ENCODE data around the gene TBX10.
"Not testable (repeated sequence)": the region's sequence is repeated elsewhere in the genome, so short reads cannot be mapped to it uniquely, and the experiment has no call there.

The TBX10 gene

DNA sequence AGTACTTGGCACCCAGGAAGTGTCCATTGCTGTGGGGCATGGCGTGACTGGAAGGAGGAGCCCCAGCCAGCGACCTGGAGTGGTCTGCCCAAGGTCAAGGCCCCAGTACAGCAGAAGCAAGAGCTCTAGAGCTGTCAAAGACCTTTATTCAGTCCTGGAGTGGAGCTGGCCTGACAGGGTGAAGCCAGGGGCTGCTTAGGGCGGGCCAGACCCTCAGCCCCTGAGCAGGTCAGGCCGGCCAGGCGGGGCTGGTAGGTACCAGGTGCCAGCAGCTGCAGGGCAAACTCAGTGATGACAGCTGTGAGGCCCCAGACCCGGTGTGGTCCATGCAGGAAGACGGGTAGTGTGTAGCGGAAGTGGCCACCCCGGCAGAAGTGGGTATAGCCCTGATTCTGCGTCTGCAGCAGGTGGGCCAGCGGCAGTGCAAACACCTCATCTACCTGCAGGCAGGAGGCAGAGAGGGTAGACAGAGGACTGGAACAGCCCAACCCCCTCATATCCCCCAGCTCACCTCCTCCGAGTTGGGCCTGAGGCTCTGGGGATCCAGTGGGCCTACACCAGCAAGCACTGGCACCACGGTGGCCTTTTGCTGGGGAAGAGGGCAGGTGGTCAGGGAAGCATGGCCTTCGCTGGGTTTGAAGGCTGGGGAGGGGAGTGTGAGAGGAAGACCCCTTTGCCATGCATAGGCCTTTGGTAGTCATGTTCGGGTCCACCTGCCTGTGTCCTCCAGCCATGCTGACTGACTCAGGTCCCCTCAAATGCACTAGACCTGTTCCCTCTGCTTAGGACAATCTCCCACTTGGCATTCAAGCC is 11.5 kb downstream of the TBX10 start:
- H3K4me3 ChIP-seq (ENCODE audit: low read length): no peak overlapping the region
- no peaks in the 10 kb centered on the region for H3K9me3 ChIP-seq (ENCODE audit: control insufficient read depth, low read length)
- no peak overlapping the region for H3K9ac ChIP-seq (ENCODE audit: low read length)
- H3K27me3 ChIP-seq (replicated peaks; ENCODE audit: control insufficient read depth, insufficient read depth, low read length): no peaks in the 10 kb centered on the region
- H3K4me1 ChIP-seq (ENCODE audit: control insufficient read depth, insufficient read depth, low read length): peaks cover 9% of the 10 kb centered on the region
- no peak for DNase-seq (ENCODE audit: low read depth)
- H3K36me3 ChIP-seq (ENCODE audit: control insufficient read depth, insufficient read depth, low read length, severe bottlenecking): no peaks in the 10 kb centered on the region

DNA sequence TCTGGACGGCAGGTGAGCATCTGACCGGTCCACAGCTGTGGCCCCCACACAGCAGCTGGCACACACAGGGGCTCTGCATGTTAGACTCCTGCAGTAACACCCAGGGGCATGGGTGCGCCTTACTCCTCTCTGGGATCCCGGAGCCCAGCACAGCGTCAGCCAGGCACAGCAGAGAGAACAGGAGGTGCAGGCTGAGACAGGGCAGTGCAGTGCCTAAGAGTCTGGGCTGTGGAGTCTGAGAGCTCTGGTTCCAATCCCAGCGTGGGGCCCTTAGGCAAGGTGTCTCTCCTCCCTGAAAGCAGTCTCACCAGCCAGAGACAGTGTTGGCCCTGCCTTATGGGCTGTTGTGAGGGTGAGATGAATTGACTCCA is 12.1 kb downstream of the TBX10 start:
- no peak overlapping the region for H3K9ac ChIP-seq (ENCODE audit: low read length)
- no peak for DNase-seq (ENCODE audit: low read depth)
- no peaks in the 10 kb centered on the region for H3K36me3 ChIP-seq (ENCODE audit: control insufficient read depth, insufficient read depth, low read length, severe bottlenecking)
- no peaks in the 10 kb centered on the region for H3K27me3 ChIP-seq (replicated peaks; ENCODE audit: control insufficient read depth, insufficient read depth, low read length)
- H3K4me3 ChIP-seq (ENCODE audit: low read length): no peak overlapping the region
- H3K9me3 ChIP-seq (ENCODE audit: control insufficient read depth, low read length): no peaks in the 10 kb centered on the region
- peaks cover 9% of the 10 kb centered on the region for H3K4me1 ChIP-seq (ENCODE audit: control insufficient read depth, insufficient read depth, low read length)

DNA sequence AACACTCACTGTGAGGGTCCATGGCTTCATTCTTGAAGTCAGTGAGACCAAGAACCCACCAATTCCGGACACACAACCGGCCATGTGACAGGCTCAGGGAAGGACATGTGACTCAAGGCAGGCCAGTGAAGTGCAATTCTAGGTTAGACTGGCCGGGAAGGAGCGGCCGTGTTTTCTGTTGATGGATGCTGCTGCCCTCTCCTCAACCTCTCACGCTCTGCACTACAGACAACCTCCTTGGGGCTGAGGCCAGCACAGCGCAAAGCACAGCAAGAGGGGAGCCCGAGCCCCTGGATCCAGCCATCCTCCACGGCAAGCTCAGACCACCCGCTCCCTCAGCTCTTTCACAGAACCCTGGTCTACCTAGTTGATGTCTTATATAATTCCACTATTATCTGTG is 12.6 kb downstream of the TBX10 start:
- H3K4me3 ChIP-seq (ENCODE audit: low read length): no peak overlapping the region
- no peak for DNase-seq (ENCODE audit: low read depth)

DNA sequence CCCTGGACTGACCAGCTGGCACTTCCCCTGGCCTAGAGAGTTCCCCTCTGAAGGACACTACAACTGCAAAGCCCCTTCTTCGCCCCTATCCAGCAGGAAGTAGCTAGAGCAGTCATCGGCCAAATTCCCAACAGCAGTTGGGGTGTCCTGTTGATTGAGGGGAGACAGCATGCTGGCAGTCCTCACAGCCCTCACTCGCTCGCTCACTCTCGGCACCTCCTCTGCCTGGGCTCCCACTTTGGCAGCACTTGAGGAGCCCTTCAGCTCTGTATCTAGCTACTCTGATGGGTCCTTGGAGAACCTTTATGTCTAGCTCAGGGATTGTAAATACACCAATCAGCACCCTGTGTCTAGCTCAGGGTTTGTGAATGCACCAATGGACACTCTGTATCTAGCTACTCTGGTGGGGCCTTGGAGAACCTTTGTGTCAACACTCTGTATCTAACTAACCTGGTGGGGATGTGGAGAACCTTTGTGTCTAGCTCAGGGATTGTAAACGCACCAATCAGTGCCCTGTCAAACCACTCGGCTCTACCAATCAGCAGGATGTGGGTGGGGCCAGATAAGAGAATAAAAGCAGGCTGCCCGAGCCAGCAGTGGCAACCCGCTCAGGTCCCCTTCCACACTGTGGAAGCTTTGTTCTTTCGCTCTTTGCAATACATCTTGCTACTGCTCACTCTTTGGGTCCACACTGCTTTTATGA is 13.3 kb downstream of the TBX10 start:
- not testable (repeated sequence) for H3K9ac ChIP-seq (ENCODE audit: low read length); H3K4me1 ChIP-seq (ENCODE audit: control insufficient read depth, insufficient read depth, low read length); H3K36me3 ChIP-seq (ENCODE audit: control insufficient read depth, insufficient read depth, low read length, severe bottlenecking); H3K27me3 ChIP-seq (replicated peaks; ENCODE audit: control insufficient read depth, insufficient read depth, low read length); H3K9me3 ChIP-seq (ENCODE audit: control insufficient read depth, low read length); DNase-seq (ENCODE audit: low read depth); H3K4me3 ChIP-seq (ENCODE audit: low read length)

More for the DNA sequence above, 12.6 kb downstream of the TBX10 start:
- H3K4me1 ChIP-seq (ENCODE audit: control insufficient read depth, insufficient read depth, low read length): peaks cover 9% of the 10 kb centered on the region
- no peaks in the 10 kb centered on the region for H3K27me3 ChIP-seq (replicated peaks; ENCODE audit: control insufficient read depth, insufficient read depth, low read length)
- H3K36me3 ChIP-seq (ENCODE audit: control insufficient read depth, insufficient read depth, low read length, severe bottlenecking): no peaks in the 10 kb centered on the region
- no peaks in the 10 kb centered on the region for H3K9me3 ChIP-seq (ENCODE audit: control insufficient read depth, low read length)
- no peak overlapping the region for H3K9ac ChIP-seq (ENCODE audit: low read length)

GRCh38 chr11:67623795-67624194 is 15.8 kb downstream of the TBX10 start:
- not testable (repeated sequence) for H3K27me3 ChIP-seq (replicated peaks; ENCODE audit: control insufficient read depth, insufficient read depth, low read length); H3K4me1 ChIP-seq (ENCODE audit: control insufficient read depth, insufficient read depth, low read length); H3K9ac ChIP-seq (ENCODE audit: low read length); H3K36me3 ChIP-seq (ENCODE audit: control insufficient read depth, insufficient read depth, low read length, severe bottlenecking); H3K4me3 ChIP-seq (ENCODE audit: low read length); H3K9me3 ChIP-seq (ENCODE audit: control insufficient read depth, low read length); DNase-seq (ENCODE audit: low read depth)

DNA sequence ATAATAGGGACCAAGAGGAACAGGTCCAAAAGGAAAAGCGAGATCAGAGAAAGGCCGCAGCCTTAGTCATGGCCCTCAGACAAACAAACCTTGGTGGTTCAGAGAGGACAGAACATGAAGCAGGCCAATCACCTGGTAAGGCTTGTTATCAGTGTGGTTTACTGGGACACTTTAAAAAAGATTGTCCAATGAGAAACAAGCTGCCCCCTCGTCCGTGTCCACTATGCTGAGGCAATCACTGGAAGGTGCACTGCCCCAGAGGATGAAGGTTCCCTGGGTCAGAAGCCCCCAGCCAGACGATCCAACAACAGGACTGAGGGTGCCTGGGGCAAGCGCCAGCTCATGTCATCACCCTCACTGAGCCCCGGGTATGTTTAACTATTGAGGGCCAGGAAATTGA is 16.7 kb downstream of the TBX10 start:
- DNase-seq (ENCODE audit: low read depth); H3K27me3 ChIP-seq (replicated peaks; ENCODE audit: control insufficient read depth, insufficient read depth, low read length); H3K9ac ChIP-seq (ENCODE audit: low read length); H3K9me3 ChIP-seq (ENCODE audit: control insufficient read depth, low read length); H3K4me3 ChIP-seq (ENCODE audit: low read length); H3K36me3 ChIP-seq (ENCODE audit: control insufficient read depth, insufficient read depth, low read length, severe bottlenecking); H3K4me1 ChIP-seq (ENCODE audit: control insufficient read depth, insufficient read depth, low read length): not testable (repeated sequence)

DNA sequence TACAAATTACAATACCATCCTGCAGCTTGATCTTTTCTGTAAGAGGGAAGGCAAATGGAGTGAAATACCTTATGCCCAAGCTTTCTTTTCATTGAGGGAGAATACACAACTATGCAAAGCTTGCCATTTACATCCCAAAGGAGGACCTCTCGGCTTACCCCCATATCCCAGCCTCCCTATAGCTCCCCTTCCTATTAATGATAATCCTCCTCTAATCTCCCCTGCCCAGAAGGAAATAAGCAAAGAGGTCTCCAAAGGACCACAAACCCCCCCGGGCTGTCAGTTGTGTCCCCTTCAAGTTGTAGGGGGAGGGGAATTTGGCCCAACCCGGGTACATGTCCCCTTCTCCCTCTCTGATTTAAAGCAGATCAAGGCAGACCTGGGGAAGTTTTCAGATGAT is 17.6 kb downstream of the TBX10 start:
- H3K27me3 ChIP-seq (replicated peaks; ENCODE audit: control insufficient read depth, insufficient read depth, low read length); H3K4me3 ChIP-seq (ENCODE audit: low read length): not testable (repeated sequence)

GRCh38 chr11:67620621-67621020 is 18.9 kb downstream of the TBX10 start:
- not testable (repeated sequence) for H3K9ac ChIP-seq (ENCODE audit: low read length); H3K9me3 ChIP-seq (ENCODE audit: control insufficient read depth, low read length); H3K4me1 ChIP-seq (ENCODE audit: control insufficient read depth, insufficient read depth, low read length); DNase-seq (ENCODE audit: low read depth); H3K4me3 ChIP-seq (ENCODE audit: low read length); H3K27me3 ChIP-seq (replicated peaks; ENCODE audit: control insufficient read depth, insufficient read depth, low read length); H3K36me3 ChIP-seq (ENCODE audit: control insufficient read depth, insufficient read depth, low read length, severe bottlenecking)

More for the DNA sequence above, 17.6 kb downstream of the TBX10 start:
- not testable (repeated sequence) for H3K4me1 ChIP-seq (ENCODE audit: control insufficient read depth, insufficient read depth, low read length); H3K9me3 ChIP-seq (ENCODE audit: control insufficient read depth, low read length); H3K36me3 ChIP-seq (ENCODE audit: control insufficient read depth, insufficient read depth, low read length, severe bottlenecking); H3K9ac ChIP-seq (ENCODE audit: low read length); DNase-seq (ENCODE audit: low read depth)

- H3K4me1 ChIP-seq (ENCODE audit: control insufficient read depth, insufficient read depth, low read length); H3K9ac ChIP-seq (ENCODE audit: low read length); H3K4me3 ChIP-seq (ENCODE audit: low read length); DNase-seq (ENCODE audit: low read depth); H3K9me3 ChIP-seq (ENCODE audit: control insufficient read depth, low read length); H3K36me3 ChIP-seq (ENCODE audit: control insufficient read depth, insufficient read depth, low read length, severe bottlenecking): not testable (repeated sequence)
- H3K27me3 ChIP-seq (replicated peaks; ENCODE audit: control insufficient read depth, insufficient read depth, low read length): peaks cover 11% of the 10 kb centered on the region
Measured at GRCh38 chr11:67619683-67620618, 19.6 kb downstream of the TBX10 start.

DNA sequence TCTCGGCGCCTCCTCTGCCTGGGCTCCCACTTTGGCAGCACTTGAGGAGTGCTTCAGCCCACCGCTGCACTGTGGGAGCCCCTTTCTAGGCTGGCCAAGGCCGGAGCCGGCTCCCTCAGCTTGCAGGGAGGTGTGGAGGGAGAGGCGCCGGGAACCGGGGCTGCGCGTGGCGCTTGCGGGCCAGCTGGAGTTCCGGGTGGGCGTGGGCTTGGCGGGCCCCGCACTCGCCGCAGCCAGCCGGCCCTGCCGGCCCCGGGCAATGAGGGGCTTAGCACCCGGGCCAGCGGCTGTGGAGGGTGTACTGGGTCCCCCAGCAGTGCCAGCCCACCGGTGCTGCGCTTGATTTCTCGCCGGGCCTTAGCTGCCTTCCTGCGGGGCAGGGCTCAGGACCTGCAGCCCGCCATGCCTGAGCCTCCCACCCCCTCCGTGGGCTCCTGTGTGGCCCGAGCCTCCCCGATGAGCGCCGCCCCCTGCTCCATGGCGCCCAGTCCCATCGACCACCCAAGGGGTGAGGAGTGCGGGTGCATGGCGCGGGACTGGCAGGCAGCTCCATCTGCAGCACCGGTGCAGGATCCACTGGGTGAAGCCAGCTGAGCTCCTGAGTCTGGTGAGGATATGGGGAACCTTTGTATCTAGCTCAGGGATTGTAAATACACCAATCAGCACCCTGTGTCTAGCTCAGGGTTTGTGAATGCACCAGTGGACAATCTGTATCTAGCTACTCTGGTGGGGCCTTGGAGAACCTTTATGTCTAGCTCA is 20.5 kb downstream of the TBX10 start:
- not testable (repeated sequence) for H3K36me3 ChIP-seq (ENCODE audit: control insufficient read depth, insufficient read depth, low read length, severe bottlenecking); H3K9ac ChIP-seq (ENCODE audit: low read length); H3K9me3 ChIP-seq (ENCODE audit: control insufficient read depth, low read length); H3K4me1 ChIP-seq (ENCODE audit: control insufficient read depth, insufficient read depth, low read length); H3K4me3 ChIP-seq (ENCODE audit: low read length); DNase-seq (ENCODE audit: low read depth)
- H3K27me3 ChIP-seq (replicated peaks; ENCODE audit: control insufficient read depth, insufficient read depth, low read length): peaks cover 13% of the 10 kb centered on the region
